Gastrocnemius medialis (tissue), 4 donors: Measurements from ENCODE around the gene GCLC. TPM values are rescaled to one million over a fixed set of nuclear protein-coding genes. Genes with fewer than 3 reads are reported as not detected.

Source experiments
- ATAC-seq, 2 donors: fragments of 150-250 bp; one replicate each; pipeline ENCODE4 v1.9.1; 2016
- DNase-seq, 2 donors: peaks; one replicate each; pipeline ENCODE4 v3.0.0-alpha.2; 2019
- H3K27ac ChIP-seq, 4 donors: fragments of 200-600 bp; sonication (generic); 1 replicate in 1 of 4; 2 replicates in 3 of 4; pipeline ENCODE4 v1.5.1; 2016 to 2018; ENCODE audit warnings: mild to moderate bottlenecking in 2 of 4, moderate library complexity in 1 of 4
- H3K27me3 ChIP-seq, 3 donors: fragments of 200-600 bp; sonication (generic) in 2 of 3; 1 replicate in 1 of 3; 2 replicates in 2 of 3; pipeline versions ENCODE4 v1.5.1 to v1.6.0; 2016 to 2019; ENCODE audit warnings: mild to moderate bottlenecking in 1 of 3, moderate library complexity in 1 of 3
- H3K36me3 ChIP-seq, 2 donors: fragments of 200-600 bp; sonication (generic) in 1 of 2; one replicate each; pipeline ENCODE4 v1.5.1; 2017 to 2018
- H3K4me1 ChIP-seq, 2 donors: fragments of 200-600 bp; sonication (generic) in 1 of 2; one replicate each; pipeline ENCODE4 v1.5.1; 2016 to 2017; ENCODE audit warnings: mild to moderate bottlenecking in 2 of 2
- H3K4me3 ChIP-seq, 4 donors: fragments of 200-600 bp; sonication (generic) in 3 of 4; 1 replicate in 1 of 4; 2 replicates in 3 of 4; pipeline ENCODE4 v1.5.1; 2016 to 2019; ENCODE audit warnings: mild to moderate bottlenecking in 2 of 4
- H3K9me3 ChIP-seq, 3 donors: fragments of 200-600 bp; sonication (generic) in 2 of 3; 1 replicate in 1 of 3; 2 replicates in 2 of 3; pipeline ENCODE4 v1.5.1; 2016 to 2019
- CTCF ChIP-seq, 5 experiments: fragments of 450-650 bp in 3 of 5; fragments of 200-600 bp in 2 of 5; sonication (generic) in 2 of 5; IDR thresholded peaks in 4 of 5; conservative IDR thresholded peaks in 1 of 5; 1 replicate in 4 of 5; 2 replicates in 1 of 5; pipeline ENCODE4 v1.5.1; 2016 to 2019; ENCODE audit warnings: antibody characterized with exemption in 5 of 5, mild to moderate bottlenecking in 3 of 5, moderate library complexity in 3 of 5
- POLR2A ChIP-seq, 2 donors: fragments of 450-650 bp; IDR thresholded peaks; one replicate each; pipeline ENCODE4 v1.6.1; 2017; ENCODE audit warnings: antibody characterized with exemption in 2 of 2, mild to moderate bottlenecking in 2 of 2, moderate library complexity in 2 of 2
- in situ Hi-C, 4 donors: fragments of 200-750 bp; cut with MboI; loops; one replicate each; pipeline versions ENCODE4 v1.15.0 to v1.8.0; 2017; ENCODE audit warnings: low sequenced_read_pairs in 4 of 4
- intact Hi-C: fragments of 100-400 bp; cut with DNase I; formaldehyde crosslinking; loops from one replicate; pipeline ENCODE4 v1.15.1; 2023; ENCODE audit warnings: low total_unique reads
- total RNA-seq, 4 donors: library from RNA; depleted of rRNA; stranded (reverse); fragments of >200 nt; gene quantifications; one replicate each; pipeline versions ENCODE4 v1.1.0 to v1.2.3, GENCODE V29; 2016

The GCLC gene
- total RNA-seq, result 10 to 100 TPM; 16.4 to 29.0 (median 20.5) TPM

GRCh38 chr6:53544470-53545308, at the start of gene GCLC:
Gene GCLC (minus strand): TSS chr6:53545101. CDS start chr6:53544645, 456 bp downstream.
- Histone ChIP-seq H3K9me3 (no peaks in the 10 kb centered on the region), H3K36me3 (no peaks in the 10 kb centered on the region), H3K4me1 (peaks cover 49 to 51% of the 10 kb centered on the region in 2 donors), H3K4me3 (peak within 1 kb of the TSS; percentile 67 to 98 (median 81)), H3K27me3 (no peaks in the 10 kb centered on the region), H3K27ac (peak within 1 kb of the TSS; percentile 92 to 98 (median 96))
- ATAC-seq (peak; percentile 76 to 78), DNase-seq (peak; percentile 93 to 94)
- TF ChIP-seq CTCF (IDR thresholded peaks at IDR 0.05 in 4 of 5, conservative IDR thresholded peaks at IDR 0.05 in 1 of 5) (peak; percentile 68 to 90 (median 88)), POLR2A (IDR thresholded peaks at IDR 0.05) (peak; percentile 93 to 96)
- intact Hi-C loops (loop anchor here (1.0 to 5.0 kb wide), 8 partner anchors 52 to 547 kb away; partner anchors contain the start of genes GSTA4 and LRRC1), in situ Hi-C loops (loop anchor here in 3 of 4 donors (5.0 to 10.0 kb wide), 3 partner anchors 108 to 550 kb away; partner anchors contain the start of gene GSTA4 (in 1 of the 3))

GRCh38 chr6:53594596-53594995, 49.7 kb upstream of the GCLC start:
- H3K27ac ChIP-seq, result no peak overlapping the region
- intact Hi-C loops (no loop called here), in situ Hi-C loops (no loop called here)
- no peak for DNase-seq
- no peaks in the 10 kb centered on the region for H3K36me3 ChIP-seq
- H3K4me3 ChIP-seq, result no peak overlapping the region
- no peaks in the 10 kb centered on the region for H3K27me3 ChIP-seq
- H3K4me1 ChIP-seq, result no peaks in the 10 kb centered on the region
- ATAC-seq, result no peak
- H3K9me3 ChIP-seq, result no peaks in the 10 kb centered on the region
- no peak for TF ChIP-seq CTCF (IDR thresholded peaks at IDR 0.05 in 4 of 5, conservative IDR thresholded peaks at IDR 0.05 in 1 of 5)
- TF ChIP-seq POLR2A (IDR thresholded peaks at IDR 0.05), result no peak

DNA sequence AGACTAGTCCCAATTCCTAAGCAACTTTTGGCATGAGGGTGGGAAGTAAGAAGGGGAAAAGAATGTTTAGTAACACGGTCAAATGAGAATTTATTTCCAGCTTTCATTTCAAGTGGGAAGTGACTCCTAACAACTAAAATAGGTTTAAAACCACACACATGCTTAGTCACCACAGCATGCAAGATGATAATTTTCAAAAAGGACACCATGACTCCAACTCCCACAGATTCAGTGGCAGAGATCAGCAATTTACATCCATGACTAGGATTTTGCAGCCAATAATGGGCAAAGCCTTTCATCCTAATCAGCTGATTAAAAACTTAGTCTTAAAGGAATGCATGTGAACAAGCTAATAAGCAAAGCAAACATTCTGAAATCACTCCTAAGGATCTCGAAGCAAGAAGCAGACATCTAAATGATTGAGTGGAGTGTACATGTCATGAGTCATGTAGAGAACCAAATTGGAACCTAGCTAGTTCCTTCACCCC, 48.1 kb upstream of the GCLC start:
- TF ChIP-seq CTCF (IDR thresholded peaks at IDR 0.05 in 4 of 5, conservative IDR thresholded peaks at IDR 0.05 in 1 of 5) (no peak), POLR2A (IDR thresholded peaks at IDR 0.05) (no peak)
- Histone ChIP-seq H3K4me3 (no peak overlapping the region), H3K4me1 (no peaks in the 10 kb centered on the region), H3K36me3 (no peaks in the 10 kb centered on the region), H3K27me3 (no peaks in the 10 kb centered on the region), H3K9me3 (no peaks in the 10 kb centered on the region), H3K27ac (no peak overlapping the region)
- intact Hi-C loops, result no loop called here
- in situ Hi-C loops, result no loop called here
- ATAC-seq (no peak), DNase-seq (no peak)

DNA sequence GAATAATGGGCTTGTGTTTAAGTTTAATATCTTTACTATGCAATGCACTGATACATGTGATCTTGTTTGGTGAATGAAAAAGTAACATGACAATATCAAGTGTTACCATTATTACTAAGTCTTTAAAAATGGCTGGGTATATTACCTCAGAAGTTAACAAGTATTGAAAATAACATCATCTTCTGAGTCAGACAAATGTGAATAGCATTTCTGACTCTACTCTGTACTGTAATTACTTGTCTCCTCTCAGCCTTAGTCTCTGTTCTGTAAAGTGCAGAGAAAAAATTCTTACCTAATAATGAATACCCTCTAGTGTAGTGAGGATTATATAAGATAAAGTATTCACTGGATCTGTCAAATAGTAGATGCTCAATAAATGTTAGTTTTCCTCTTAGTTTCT, 47.0 kb upstream of the GCLC start:
- no peaks in the 10 kb centered on the region for H3K4me1 ChIP-seq
- H3K27ac ChIP-seq, result no peak overlapping the region
- no peaks in the 10 kb centered on the region for H3K36me3 ChIP-seq
- no peak for ATAC-seq
- H3K9me3 ChIP-seq, result no peaks in the 10 kb centered on the region
- intact Hi-C loops (no loop called here), in situ Hi-C loops (no loop called here)
- TF ChIP-seq CTCF (IDR thresholded peaks at IDR 0.05 in 4 of 5, conservative IDR thresholded peaks at IDR 0.05 in 1 of 5) (no peak), POLR2A (IDR thresholded peaks at IDR 0.05) (no peak)
- H3K4me3 ChIP-seq, result no peak overlapping the region
- H3K27me3 ChIP-seq, result no peaks in the 10 kb centered on the region
- DNase-seq, result no peak
